HG03045 (cell line): ENCODE measurements around the gene CCDC197.

ENCODE experiments used
- ATAC-seq: cut with Tn5 transposase; IDR thresholded peaks from one replicate; pipeline ENCODE4 v1.9.1; 2021; ENCODE audit warnings: mild to moderate bottlenecking, moderate library complexity; ENCODE audit not compliant: unreplicated experiment

The CCDC197 gene

DNA sequence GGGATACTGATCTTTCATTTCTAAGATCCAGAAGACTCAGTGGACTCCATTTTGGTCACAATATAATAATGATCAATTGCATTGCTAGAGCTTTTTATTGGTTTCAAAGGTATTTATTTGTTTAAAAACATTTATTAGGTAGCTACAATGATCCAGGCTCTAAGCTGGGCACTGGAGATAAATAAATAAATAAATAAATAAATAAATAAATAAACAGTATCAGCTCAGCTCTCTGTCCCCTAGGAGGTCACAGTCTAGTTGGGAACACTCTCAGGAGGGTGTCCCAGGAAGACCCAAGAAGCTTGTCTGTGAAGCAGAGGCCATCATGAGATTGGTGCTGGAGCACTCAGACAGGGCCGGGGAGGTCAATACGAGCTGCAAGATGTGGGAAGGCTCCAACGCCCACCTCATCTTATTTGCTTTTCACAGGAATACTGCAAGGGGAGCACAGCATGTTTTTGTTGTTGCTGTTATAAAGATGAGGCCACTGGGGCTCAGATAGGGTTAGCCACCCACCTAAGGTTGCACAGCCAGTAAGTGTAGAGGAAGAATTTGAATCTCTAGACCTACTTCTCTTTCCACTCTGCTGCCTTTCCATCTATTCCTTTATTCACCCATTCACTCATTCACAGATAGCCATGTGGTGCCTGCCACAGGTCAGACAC lies 36.2 kb upstream of the CCDC197 start:
- no peak for ATAC-seq

DNA sequence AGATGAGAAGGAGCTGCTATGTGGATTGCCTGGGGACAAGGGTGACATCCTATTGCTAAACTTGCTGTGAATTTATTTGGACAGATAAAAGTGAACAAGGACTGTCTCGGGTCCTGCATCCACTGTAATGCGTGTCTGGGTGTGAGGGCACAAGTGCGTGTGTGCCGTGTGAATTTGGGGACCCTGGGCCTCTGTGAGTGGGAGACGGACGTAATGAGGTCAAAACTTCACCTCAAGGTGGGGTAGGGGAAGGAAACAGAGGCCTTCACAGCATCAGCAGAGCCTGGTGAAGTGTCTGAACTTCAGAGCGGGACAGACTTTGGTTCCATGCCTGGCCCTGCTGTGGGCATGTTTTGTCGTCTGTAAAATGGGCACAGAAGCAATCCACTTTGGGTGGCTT lies 35.5 kb upstream of the CCDC197 start:
- ATAC-seq, result no peak

GRCh38 chr14:93962701-93963601 lies 34.1 kb upstream of the CCDC197 start:
- ATAC-seq, result peak; percentile 40

- ATAC-seq, result no peak
Observed at GRCh38 chr14:93963692-93964091, 33.4 kb upstream of the CCDC197 start.

DNA sequence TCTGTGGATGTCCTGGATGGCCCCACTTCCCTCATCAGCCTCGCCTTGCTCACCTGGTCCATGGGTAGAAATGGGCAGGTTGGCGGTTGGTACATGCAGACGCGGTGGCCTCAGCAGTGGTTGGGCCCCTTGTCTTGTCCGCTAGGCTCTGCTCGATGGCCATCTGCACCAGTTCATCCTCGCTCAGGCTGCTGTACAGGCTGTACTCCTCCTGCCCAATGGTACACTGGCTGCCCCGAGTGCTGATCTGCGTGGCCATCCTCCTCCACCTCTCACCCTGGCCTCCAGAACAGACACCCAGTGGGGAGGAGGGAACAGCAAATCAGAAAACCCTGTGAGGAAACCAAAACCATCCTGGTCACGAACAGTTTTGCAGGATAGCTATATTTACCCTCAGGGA lies 32.8 kb upstream of the CCDC197 start:
- ATAC-seq, result no peak

GRCh38 chr14:93964820-93965286 lies 32.2 kb upstream of the CCDC197 start:
- ATAC-seq, result no peak

DNA sequence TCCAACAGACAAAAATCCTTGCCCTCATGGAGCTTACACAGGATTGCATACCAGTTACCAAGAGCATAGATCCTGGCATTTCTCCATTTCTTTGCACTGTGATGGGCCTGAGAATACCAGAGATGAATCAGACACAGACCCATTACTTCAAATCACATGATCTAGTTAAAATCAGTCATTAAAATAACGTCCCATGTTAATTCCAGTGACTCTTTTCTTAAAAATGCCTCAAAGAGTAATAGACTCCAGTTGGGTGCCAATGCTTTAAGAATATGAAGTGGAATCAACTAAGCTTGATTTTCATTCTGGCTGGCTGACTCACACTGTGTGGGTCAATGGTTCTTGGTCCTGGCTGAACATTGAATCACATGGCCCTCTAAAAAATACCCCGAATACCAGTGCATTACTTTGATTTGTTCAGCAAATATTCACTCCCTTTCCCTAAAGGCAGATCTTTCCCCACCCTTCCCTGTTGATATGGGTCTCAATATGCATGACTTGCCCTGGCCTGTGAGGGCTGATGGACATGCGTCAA lies 31.7 kb upstream of the CCDC197 start:
- no peak for ATAC-seq

GRCh38 chr14:93965946-93966474 lies 31.1 kb upstream of the CCDC197 start:
- ATAC-seq, result no peak

GRCh38 chr14:93967637-93968250 lies 29.4 kb upstream of the CCDC197 start:
- ATAC-seq, result peak; percentile 24

DNA sequence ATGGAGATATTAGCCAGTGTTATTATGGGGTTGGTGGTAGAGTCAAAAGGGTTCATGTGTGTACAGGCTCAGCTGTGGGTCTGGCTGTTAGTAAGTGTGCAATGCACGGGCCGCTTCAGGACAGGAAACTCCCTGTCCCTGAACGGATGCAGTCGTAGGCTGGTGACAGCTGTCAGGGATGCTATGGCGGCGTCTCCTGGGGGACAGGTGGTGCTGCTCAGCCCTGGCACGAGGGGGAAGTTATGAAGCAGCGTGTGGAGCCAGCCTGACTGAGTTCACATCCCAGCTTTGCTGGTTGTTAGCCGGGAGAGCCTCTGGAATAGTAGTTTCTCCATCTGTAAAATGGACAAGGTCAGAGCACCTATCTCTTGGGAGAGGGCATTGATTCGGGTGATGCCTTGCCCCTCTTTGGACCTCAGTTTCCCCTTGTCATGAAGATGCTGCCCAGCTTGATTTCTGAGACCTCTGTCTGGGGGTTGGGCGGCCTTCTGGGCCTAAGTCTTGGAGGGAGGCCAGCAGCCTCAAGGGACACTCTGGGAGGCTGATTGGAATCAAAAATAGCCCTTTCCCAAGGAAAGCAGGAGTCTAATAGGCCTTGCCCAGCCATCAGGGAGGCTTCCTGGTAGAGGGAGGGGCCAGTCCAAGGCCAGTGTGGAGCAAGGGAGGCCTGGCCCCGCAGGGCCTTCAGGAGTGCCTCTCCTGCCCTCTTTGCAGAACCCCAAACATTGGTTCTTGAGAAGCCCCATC lies 27.8 kb upstream of the CCDC197 start:
- no peak for ATAC-seq

DNA sequence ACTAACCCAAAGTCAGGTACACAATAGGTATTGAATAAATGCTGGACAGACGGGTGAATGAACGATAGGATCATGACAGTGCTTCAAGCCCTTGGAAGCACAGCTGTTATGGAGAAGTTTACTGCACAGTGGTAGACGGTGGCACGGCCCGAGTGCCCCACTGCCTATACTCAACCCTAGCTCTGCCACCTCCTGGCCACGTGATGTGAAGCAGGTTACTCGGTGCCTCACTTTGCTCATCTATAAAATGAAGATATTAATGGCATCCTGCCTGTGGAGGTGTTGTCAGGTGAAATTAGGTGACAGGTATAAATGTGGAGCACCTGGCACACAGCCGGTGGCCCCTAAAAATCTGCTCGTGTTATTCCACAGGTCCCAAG lies 26.5 kb upstream of the CCDC197 start:
- peak; percentile 29 for ATAC-seq

GRCh38 chr14:93970965-93971634 lies 26.0 kb upstream of the CCDC197 start:
- peak; percentile 40 for ATAC-seq

- ATAC-seq, result no peak
Observed at GRCh38 chr14:93971635-93972027, 25.5 kb upstream of the CCDC197 start.

DNA sequence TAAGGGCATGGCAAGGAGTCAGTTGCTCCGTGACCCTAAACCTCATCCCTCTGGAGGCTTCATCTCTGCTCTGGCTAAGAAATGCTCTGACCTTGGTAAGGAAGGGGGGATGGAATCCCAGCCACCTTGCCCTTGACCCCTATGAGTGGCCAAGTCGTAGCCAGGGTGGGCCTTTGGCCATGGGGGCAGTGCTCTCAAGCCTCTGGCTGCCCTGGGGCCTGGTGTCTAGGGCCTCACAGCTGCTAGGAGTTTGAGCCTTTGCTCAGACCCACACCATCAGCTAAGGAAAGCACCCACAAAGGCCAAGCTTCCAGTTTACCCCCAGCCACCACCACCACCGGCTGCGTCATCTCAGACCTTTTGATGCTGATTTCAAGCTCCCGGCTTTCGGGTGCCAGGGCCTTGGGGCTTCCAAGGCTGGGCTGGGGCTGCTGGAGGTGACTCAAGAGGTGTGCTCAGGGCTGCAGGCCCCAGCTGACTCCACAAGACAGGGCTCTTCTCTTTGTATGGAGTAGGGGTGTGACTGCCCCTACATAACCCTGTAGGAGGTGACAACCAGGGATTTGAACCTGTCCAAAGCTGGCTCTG lies 24.4 kb upstream of the CCDC197 start:
- ATAC-seq, result no peak

GRCh38 chr14:93973607-93974006 lies 23.5 kb upstream of the CCDC197 start:
- ATAC-seq, result no peak

DNA sequence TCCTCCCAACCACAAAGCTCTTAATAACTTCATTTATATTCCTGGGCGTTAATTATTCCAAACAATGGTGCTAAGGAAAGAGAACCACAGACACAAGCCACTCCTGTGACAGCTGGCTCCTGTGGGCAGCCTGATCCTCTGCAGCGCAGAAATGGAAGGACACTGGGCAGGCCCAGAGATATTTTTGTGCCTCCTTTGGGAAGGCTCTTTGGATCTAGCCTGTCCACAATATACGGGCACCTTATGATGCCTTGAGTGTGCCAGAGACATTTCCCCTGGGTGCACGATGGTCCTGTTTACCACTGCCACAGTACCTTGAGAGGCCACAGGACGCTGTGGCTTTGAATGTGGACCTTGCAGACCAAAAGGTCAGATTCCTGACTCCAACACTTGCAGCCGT lies 22.8 kb upstream of the CCDC197 start:
- no peak for ATAC-seq

DNA sequence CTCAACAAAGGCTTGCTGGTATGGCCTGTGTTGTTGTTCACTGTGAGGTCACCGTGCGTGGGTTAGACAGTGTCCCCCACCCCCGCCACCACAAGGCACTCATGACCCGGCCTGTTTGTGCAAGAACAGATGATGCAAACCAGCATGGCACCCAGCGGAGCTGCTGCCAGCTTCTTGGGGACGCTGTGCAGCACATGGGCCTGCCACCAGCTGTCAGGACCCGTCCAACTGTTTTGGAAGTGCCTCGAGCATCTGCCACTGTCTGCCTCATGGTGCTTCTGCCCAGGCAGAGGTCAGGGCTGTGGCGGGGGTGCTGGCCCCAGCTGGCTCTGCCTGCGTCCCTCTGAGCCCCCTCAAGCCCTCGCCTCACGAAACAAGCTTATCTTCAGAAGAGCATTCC lies 22.3 kb upstream of the CCDC197 start:
- ATAC-seq, result no peak

DNA sequence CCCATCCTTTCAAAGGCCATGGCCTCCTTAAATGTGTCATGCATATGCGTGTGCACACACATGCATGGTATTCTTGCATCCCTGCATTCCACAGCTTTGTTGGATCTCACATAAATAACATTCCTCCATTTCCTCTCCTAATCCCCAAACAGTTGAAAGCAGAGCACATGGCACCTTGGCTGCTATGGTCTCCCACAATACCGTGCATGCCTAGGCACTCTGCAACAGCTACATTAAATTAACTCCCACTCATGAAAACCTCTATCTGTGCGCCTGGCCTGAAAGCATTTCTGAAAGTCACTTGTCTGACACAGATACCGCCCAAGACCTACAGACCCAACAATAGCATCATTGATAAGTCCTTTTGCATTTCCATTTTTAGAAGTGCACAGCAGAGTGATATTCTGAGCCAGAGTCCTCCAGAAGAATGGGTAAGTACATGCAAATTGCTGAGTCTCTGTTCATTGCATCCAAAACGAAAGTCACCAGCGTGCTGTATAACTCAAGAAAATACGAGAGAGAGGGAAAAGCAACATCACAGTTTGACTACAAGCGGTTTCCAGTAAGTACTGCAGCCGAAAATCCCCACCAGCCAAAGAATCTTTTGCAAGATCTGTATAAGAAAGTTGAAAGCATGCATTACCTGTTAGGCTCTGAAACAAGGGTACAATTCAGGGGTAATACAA lies 21.2 kb upstream of the CCDC197 start:
- ATAC-seq, result peak; percentile 74

- ATAC-seq, result peak; percentile 11
Observed at GRCh38 chr14:93976477-93977057, 20.5 kb upstream of the CCDC197 start, which contains the start of gene ASB2. TSS of gene ASB2 (minus strand) at chr14:93976570. CDS start at chr14:93964539, 12,031 bp downstream.
